Measurements from ENCODE around the gene CTXND1. TPM values are rescaled to one million over a fixed set of nuclear protein-coding genes. Genes with fewer than 3 reads are reported as not detected.

Gene CTXND1
- total and polyA plus RNA-seq, 4 donors = 5.0 to 23.3 (median 12.3) TPM

DNA sequence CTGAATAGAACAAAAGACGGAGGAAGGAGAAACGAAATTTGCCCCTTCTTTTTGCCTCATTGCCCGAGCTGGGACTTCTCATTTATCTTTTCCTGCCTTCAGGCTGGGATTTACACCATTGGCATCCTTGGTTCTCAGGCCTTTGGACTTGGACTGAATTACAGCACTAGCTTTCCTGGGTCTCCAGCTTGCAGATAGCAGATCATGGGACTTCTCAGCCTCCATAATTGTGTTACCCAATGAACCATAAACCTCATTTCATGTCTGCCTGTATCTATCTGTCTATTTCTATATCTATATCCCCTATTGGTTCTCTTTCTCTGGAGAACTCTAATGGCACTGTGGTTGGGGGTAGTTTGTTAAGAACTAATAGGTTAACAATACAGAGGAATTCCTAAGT, 31.5 kb upstream of the CTXND1 start:
- Histone ChIP-seq H3K27ac (ENCODE audit: low read depth, low read length) (no peak overlapping the region), H3K4me3 (ENCODE audit: low read depth, low read length) (no peak overlapping the region), H3K36me3 (ENCODE audit: control insufficient read depth, insufficient read depth, low read length) (no peaks in the 10 kb centered on the region), H3K4me1 (ENCODE audit: control insufficient read depth, insufficient read depth, low read length) (no peaks in the 10 kb centered on the region), H3K27me3 (ENCODE audit: control insufficient read depth, insufficient read depth, low read length) (no peaks in the 10 kb centered on the region), H3K9me3 (ENCODE audit: control insufficient read depth, insufficient read depth, low read length) (no peaks in the 10 kb centered on the region)
- 47% methylated on average over 2 of the region's 3 CpGs for WGBS (ENCODE audit: insufficient coverage)
- no peak for DNase-seq (ENCODE audit: low read depth in 4 of 6, low spot score in 6 of 6)

DNA sequence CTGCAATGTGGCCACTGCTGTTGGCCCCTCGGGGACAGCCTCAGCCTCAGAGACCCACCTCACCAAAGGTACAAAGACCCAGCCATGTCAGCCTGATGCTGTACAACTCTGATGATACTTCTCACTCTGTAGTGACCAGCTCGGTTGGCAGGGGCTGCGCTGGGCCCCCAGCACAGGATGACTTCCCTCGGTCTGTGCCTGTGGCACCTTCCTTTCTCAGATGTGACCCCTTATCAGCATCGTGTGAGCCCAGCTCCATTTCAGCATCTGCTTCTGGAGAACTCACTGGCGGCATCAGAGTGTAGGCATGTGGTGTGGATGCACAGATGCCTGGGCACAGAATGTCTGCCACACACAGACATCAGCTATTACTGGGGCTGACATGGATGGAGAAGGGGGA, 25.1 kb upstream of the CTXND1 start:
- Histone ChIP-seq H3K4me1 (ENCODE audit: control insufficient read depth, insufficient read depth, low read length) (no peaks in the 10 kb centered on the region), H3K4me3 (ENCODE audit: low read depth, low read length) (no peak overlapping the region), H3K27me3 (ENCODE audit: control insufficient read depth, insufficient read depth, low read length) (no peaks in the 10 kb centered on the region), H3K36me3 (ENCODE audit: control insufficient read depth, insufficient read depth, low read length) (no peaks in the 10 kb centered on the region), H3K27ac (ENCODE audit: low read depth, low read length) (no peak overlapping the region), H3K9me3 (ENCODE audit: control insufficient read depth, insufficient read depth, low read length) (no peaks in the 10 kb centered on the region)
- no peak for DNase-seq (ENCODE audit: low read depth in 4 of 6, low spot score in 6 of 6)
- WGBS (ENCODE audit: insufficient coverage) = 64% methylated on average over 5 of the region's 6 CpGs

DNA sequence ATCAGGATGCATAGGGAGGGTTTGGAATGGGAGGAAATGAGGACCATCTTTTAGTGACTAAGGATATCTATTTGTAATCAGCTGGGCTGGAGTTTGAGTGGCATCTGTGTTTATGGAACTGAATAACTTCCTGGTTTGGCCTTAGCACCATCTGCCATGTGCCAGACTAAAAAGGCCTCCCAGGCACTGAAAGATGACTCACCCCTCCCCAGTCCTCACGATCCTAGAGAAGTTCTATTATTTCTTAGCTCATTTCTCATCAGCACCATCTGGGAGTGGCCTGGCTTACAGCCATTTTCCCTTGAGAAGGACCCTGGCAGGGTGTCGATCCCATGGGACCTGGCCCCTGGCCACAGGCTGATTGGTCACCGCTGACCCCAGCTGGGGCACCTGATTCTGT, 23.9 kb upstream of the CTXND1 start:
- 78% methylated on average over 3 of the region's 3 CpGs for WGBS (ENCODE audit: insufficient coverage)
- no peaks in the 10 kb centered on the region for H3K36me3 ChIP-seq (ENCODE audit: control insufficient read depth, insufficient read depth, low read length)
- H3K27ac ChIP-seq (ENCODE audit: low read depth, low read length) = no peak overlapping the region
- no peaks in the 10 kb centered on the region for H3K4me1 ChIP-seq (ENCODE audit: control insufficient read depth, insufficient read depth, low read length)
- H3K4me3 ChIP-seq (ENCODE audit: low read depth, low read length) = no peak overlapping the region
- no peaks in the 10 kb centered on the region for H3K27me3 ChIP-seq (ENCODE audit: control insufficient read depth, insufficient read depth, low read length)
- H3K9me3 ChIP-seq (ENCODE audit: control insufficient read depth, insufficient read depth, low read length) = no peaks in the 10 kb centered on the region
- no peak for DNase-seq (ENCODE audit: low read depth in 4 of 6, low spot score in 6 of 6)

DNA sequence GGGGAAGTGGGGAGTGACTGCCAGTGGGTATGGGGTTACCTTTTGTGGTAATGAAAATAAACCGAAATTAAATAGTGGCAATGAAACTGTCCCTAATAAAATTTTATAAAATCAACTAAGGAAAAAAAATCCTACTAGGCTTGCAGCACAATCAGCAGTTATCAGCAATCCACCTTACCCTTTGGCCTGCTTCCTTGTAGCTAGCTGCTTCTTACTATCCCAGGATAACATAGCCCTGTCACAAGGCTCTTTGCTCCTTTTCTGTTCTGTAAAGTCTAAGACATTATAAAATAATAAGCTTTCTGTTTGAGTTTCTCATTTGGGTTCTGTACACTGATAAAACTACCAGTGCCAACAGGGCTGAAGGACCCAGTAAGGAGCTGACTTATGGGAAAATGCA, 23.0 kb upstream of the CTXND1 start:
- H3K4me3 ChIP-seq (ENCODE audit: low read depth, low read length) = no peak overlapping the region
- no CpG with 5 or more reads among the region's 1 CpG for WGBS (ENCODE audit: insufficient coverage)
- DNase-seq (ENCODE audit: low read depth in 4 of 6, low spot score in 6 of 6) = no peak

DNA sequence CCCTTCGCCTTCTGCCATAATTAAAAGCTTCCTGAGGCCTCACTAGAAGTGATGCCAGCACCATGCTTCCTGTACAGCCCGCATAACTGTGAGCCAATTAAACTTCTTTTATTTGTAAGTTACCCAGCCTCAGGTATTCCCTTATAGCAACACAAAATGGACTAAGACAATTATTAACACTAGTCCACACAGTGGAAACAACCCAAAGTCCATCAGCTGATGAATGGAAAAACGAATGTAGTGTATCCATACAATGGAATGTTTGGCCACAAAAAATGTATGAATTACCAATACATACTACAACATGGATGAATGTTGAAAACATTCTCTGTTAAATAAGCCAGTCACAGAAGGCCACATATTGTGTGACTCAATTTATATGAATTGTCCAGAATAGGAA, 22.5 kb upstream of the CTXND1 start:
- no peaks in the 10 kb centered on the region for H3K36me3 ChIP-seq (ENCODE audit: control insufficient read depth, insufficient read depth, low read length)
- H3K9me3 ChIP-seq (ENCODE audit: control insufficient read depth, insufficient read depth, low read length) = no peaks in the 10 kb centered on the region
- WGBS (ENCODE audit: insufficient coverage) = 100% methylated on average over 1 of the region's 3 CpGs
- no peaks in the 10 kb centered on the region for H3K27me3 ChIP-seq (ENCODE audit: control insufficient read depth, insufficient read depth, low read length)
- H3K4me3 ChIP-seq (ENCODE audit: low read depth, low read length) = no peak overlapping the region
- H3K4me1 ChIP-seq (ENCODE audit: control insufficient read depth, insufficient read depth, low read length) = no peaks in the 10 kb centered on the region
- H3K27ac ChIP-seq (ENCODE audit: low read depth, low read length) = no peak overlapping the region
- no peak for DNase-seq (ENCODE audit: low read depth in 4 of 6, low spot score in 6 of 6)

More for the DNA sequence above, 23.0 kb upstream of the CTXND1 start:
- Histone ChIP-seq H3K27me3 (ENCODE audit: control insufficient read depth, insufficient read depth, low read length) (no peaks in the 10 kb centered on the region), H3K9me3 (ENCODE audit: control insufficient read depth, insufficient read depth, low read length) (no peaks in the 10 kb centered on the region), H3K36me3 (ENCODE audit: control insufficient read depth, insufficient read depth, low read length) (no peaks in the 10 kb centered on the region), H3K4me1 (ENCODE audit: control insufficient read depth, insufficient read depth, low read length) (no peaks in the 10 kb centered on the region), H3K27ac (ENCODE audit: low read depth, low read length) (no peak overlapping the region)

DNA sequence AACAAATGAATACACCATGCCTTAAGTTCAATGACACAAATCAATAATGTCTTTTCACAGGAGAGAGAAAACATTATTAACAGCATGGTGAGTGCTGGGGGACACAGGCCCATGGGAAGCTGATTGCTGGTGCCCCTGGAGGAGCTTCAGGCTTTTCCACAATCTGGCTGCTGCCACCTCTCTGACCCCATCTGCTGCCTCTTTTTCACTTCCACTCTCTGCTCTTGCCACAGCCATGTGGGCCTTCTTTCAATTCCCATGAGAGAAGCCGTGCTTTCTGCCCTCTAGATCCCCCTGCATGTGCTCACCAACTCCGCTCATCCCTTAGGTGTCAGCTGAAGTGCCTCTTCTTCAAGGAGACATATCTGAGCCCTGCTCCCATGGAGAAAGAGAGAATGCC, 21.0 kb upstream of the CTXND1 start:
- H3K9me3 ChIP-seq (ENCODE audit: control insufficient read depth, insufficient read depth, low read length) = no peaks in the 10 kb centered on the region
- no peak for DNase-seq (ENCODE audit: low read depth in 4 of 6, low spot score in 6 of 6)
- WGBS (ENCODE audit: insufficient coverage) = 91% methylated on average over 2 of the region's 2 CpGs
- H3K27ac ChIP-seq (ENCODE audit: low read depth, low read length) = no peak overlapping the region
- no peaks in the 10 kb centered on the region for H3K4me1 ChIP-seq (ENCODE audit: control insufficient read depth, insufficient read depth, low read length)
- no peak overlapping the region for H3K4me3 ChIP-seq (ENCODE audit: low read depth, low read length)
- H3K27me3 ChIP-seq (ENCODE audit: control insufficient read depth, insufficient read depth, low read length) = no peaks in the 10 kb centered on the region
- no peaks in the 10 kb centered on the region for H3K36me3 ChIP-seq (ENCODE audit: control insufficient read depth, insufficient read depth, low read length)

DNA sequence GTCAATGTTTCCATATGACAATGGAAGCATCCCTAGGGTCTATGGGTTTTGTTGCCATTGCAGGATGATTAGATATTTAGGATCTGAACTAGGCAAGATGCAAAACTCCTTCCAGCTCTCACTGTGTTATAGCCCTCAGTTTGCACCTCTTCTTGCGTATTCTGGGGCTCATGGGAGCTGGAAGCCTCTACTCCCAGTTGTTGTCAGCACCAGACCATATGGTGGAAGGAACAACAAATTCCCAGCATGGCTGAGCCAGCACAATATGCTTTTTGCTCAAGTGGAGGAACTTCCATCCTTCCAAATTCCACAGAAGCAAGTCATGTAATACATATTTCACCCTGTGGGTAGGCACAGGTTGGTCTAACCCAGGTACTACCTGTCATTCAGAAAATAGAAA, 18.5 kb upstream of the CTXND1 start:
- WGBS (ENCODE audit: insufficient coverage) = 85% methylated on average over 1 of the region's 1 CpG
- Histone ChIP-seq H3K9me3 (ENCODE audit: control insufficient read depth, insufficient read depth, low read length) (no peaks in the 10 kb centered on the region), H3K27me3 (ENCODE audit: control insufficient read depth, insufficient read depth, low read length) (no peaks in the 10 kb centered on the region), H3K36me3 (ENCODE audit: control insufficient read depth, insufficient read depth, low read length) (no peaks in the 10 kb centered on the region), H3K27ac (ENCODE audit: low read depth, low read length) (no peak overlapping the region), H3K4me1 (ENCODE audit: control insufficient read depth, insufficient read depth, low read length) (no peaks in the 10 kb centered on the region), H3K4me3 (ENCODE audit: low read depth, low read length) (no peak overlapping the region)
- DNase-seq (ENCODE audit: low read depth in 4 of 6, low spot score in 6 of 6) = peak in 1 of 6 donors; percentile 53

DNA sequence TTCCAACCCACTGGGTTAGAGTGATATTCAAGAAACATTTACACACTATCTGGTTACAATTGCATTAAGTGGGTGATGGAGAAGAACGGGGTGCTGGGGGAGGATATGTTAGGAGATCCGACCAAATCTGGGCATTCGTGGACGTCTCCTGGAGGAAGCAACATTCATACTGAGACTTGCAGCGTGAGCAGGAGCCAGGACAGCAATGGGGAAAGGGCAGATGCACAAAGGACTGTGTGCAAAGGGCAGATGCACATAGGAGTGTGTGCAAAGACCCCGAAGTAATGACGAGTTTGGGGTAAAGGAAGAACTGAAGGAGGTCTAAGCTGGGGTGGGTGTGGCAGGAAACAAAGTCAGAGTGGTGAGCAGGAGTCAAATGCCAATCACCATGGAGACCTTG, 16.1 kb upstream of the CTXND1 start:
- Histone ChIP-seq H3K27ac (ENCODE audit: low read depth, low read length) (no peak overlapping the region), H3K27me3 (ENCODE audit: control insufficient read depth, insufficient read depth, low read length) (no peaks in the 10 kb centered on the region), H3K4me3 (ENCODE audit: low read depth, low read length) (no peak overlapping the region), H3K9me3 (ENCODE audit: control insufficient read depth, insufficient read depth, low read length) (no peaks in the 10 kb centered on the region), H3K4me1 (ENCODE audit: control insufficient read depth, insufficient read depth, low read length) (no peaks in the 10 kb centered on the region), H3K36me3 (ENCODE audit: control insufficient read depth, insufficient read depth, low read length) (no peaks in the 10 kb centered on the region)
- DNase-seq (ENCODE audit: low read depth in 4 of 6, low spot score in 6 of 6) = no peak
- WGBS (ENCODE audit: insufficient coverage) = 89% methylated on average over 7 of the region's 7 CpGs

DNA sequence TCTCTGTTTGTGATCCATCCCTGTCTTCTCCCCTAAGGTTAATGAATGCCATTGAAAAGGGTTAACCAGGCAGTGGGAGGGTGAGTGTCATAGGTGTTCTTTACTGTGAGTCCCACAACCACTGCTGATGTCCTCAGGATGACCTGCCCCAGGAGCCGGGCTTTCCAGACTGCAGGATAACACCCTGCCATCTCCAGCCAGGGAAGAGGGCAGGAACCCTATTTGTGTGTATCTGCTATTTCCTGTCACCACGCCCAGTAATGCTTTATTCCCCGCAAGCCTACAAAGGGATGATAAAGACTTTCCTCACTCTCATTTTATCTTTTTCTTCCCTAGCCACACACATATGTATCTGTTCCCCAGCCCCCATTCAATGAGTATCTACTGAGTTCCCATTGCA, 15.6 kb upstream of the CTXND1 start:
- Histone ChIP-seq H3K4me1 (ENCODE audit: control insufficient read depth, insufficient read depth, low read length) (no peaks in the 10 kb centered on the region), H3K36me3 (ENCODE audit: control insufficient read depth, insufficient read depth, low read length) (no peaks in the 10 kb centered on the region), H3K27ac (ENCODE audit: low read depth, low read length) (no peak overlapping the region), H3K4me3 (ENCODE audit: low read depth, low read length) (no peak overlapping the region), H3K27me3 (ENCODE audit: control insufficient read depth, insufficient read depth, low read length) (no peaks in the 10 kb centered on the region), H3K9me3 (ENCODE audit: control insufficient read depth, insufficient read depth, low read length) (no peaks in the 10 kb centered on the region)
- 83% methylated on average over 3 of the region's 3 CpGs for WGBS (ENCODE audit: insufficient coverage)
- no peak for DNase-seq (ENCODE audit: low read depth in 4 of 6, low spot score in 6 of 6)

DNA sequence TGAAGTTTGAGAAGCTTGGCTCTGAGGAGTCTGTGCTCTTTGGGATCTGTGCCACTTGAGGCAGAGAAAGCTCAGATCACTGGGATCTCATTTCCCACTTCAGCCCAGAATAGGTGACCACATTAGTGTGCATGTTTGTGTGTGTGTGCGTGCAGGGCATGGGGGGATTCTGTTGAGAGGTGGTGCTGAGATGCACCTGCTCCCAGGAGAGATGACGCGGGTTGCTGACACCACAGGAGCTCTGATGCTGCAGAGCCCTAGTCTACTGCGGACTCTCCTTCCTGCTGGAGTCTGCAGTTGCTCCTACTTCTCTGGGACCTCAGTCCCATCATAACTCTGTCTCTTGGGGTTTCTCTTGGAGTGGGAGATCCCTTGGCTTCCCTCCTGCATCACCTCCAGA, 14.7 kb upstream of the CTXND1 start:
- no CpG with 5 or more reads among the region's 4 CpGs for WGBS (ENCODE audit: insufficient coverage)
- DNase-seq (ENCODE audit: low read depth in 4 of 6, low spot score in 6 of 6) = no peak
- H3K27me3 ChIP-seq (ENCODE audit: control insufficient read depth, insufficient read depth, low read length) = no peaks in the 10 kb centered on the region
- H3K36me3 ChIP-seq (ENCODE audit: control insufficient read depth, insufficient read depth, low read length) = no peaks in the 10 kb centered on the region
- H3K4me1 ChIP-seq (ENCODE audit: control insufficient read depth, insufficient read depth, low read length) = no peaks in the 10 kb centered on the region
- no peaks in the 10 kb centered on the region for H3K9me3 ChIP-seq (ENCODE audit: control insufficient read depth, insufficient read depth, low read length)
- H3K4me3 ChIP-seq (ENCODE audit: low read depth, low read length) = no peak overlapping the region
- H3K27ac ChIP-seq (ENCODE audit: low read depth, low read length) = no peak overlapping the region
